ENCODE results near the gene LRRC10B.

Gene LRRC10B

GRCh38 chr11:61540528-61540927 is 32.0 kb downstream of the LRRC10B start:
- H3K4me3 ChIP-seq (replicated peaks; ENCODE audit: low read depth, low read length), result no peak overlapping the region
- no peak for DNase-seq (ENCODE audit: extremely low read depth, low read depth)
- no peak for TF ChIP-seq CTCF (IDR thresholded peaks at IDR 0.05; ENCODE audit: low read depth, low read length, missing control alignments)

GRCh38 chr11:61541598-61541997 is 33.0 kb downstream of the LRRC10B start:
- DNase-seq (ENCODE audit: extremely low read depth, low read depth), result peak; percentile 61
- H3K4me3 ChIP-seq (replicated peaks; ENCODE audit: low read depth, low read length), result no peak overlapping the region
- no peak for TF ChIP-seq CTCF (IDR thresholded peaks at IDR 0.05; ENCODE audit: low read depth, low read length, missing control alignments)

- TF ChIP-seq CTCF (IDR thresholded peaks at IDR 0.05; ENCODE audit: low read depth, low read length, missing control alignments), result no peak
- H3K4me3 ChIP-seq (replicated peaks; ENCODE audit: low read depth, low read length), result no peak overlapping the region
- no peak for DNase-seq (ENCODE audit: extremely low read depth, low read depth)
Measured at GRCh38 chr11:61542024-61542461, 33.5 kb downstream of the LRRC10B start.

GRCh38 chr11:61542705-61543104 is 34.2 kb downstream of the LRRC10B start:
- DNase-seq (ENCODE audit: extremely low read depth, low read depth), result no peak
- TF ChIP-seq CTCF (IDR thresholded peaks at IDR 0.05; ENCODE audit: low read depth, low read length, missing control alignments), result no peak
- H3K4me3 ChIP-seq (replicated peaks; ENCODE audit: low read depth, low read length), result no peak overlapping the region

GRCh38 chr11:61543606-61544306 is 35.2 kb downstream of the LRRC10B start:
- no peak for DNase-seq (ENCODE audit: extremely low read depth, low read depth)
- TF ChIP-seq CTCF (IDR thresholded peaks at IDR 0.05; ENCODE audit: low read depth, low read length, missing control alignments), result no peak
- H3K4me3 ChIP-seq (replicated peaks; ENCODE audit: low read depth, low read length), result no peak overlapping the region

- DNase-seq (ENCODE audit: extremely low read depth, low read depth), result no peak
- no peak overlapping the region for H3K4me3 ChIP-seq (replicated peaks; ENCODE audit: low read depth, low read length)
- TF ChIP-seq CTCF (IDR thresholded peaks at IDR 0.05; ENCODE audit: low read depth, low read length, missing control alignments), result no peak
Measured at GRCh38 chr11:61544466-61544865, 35.9 kb downstream of the LRRC10B start.

- peak; percentile 50 for TF ChIP-seq CTCF (IDR thresholded peaks at IDR 0.05; ENCODE audit: low read depth, low read length, missing control alignments)
- DNase-seq (ENCODE audit: extremely low read depth, low read depth), result no peak
Measured at GRCh38 chr11:61545341-61545740, 36.8 kb downstream of the LRRC10B start.

More at GRCh38 chr11:61545341-61545740, 36.8 kb downstream of the LRRC10B start:
- H3K4me3 ChIP-seq (replicated peaks; ENCODE audit: low read depth, low read length), result no peak overlapping the region
